Ascending aorta (tissue), 2 donors: ENCODE results near the gene MYH14. TPM values are rescaled to one million over a fixed set of nuclear protein-coding genes. Genes with fewer than 3 reads are reported as not detected.
"Not testable (repeated sequence)": the region's sequence is repeated elsewhere in the genome, so short reads cannot be mapped to it uniquely, and the experiment has no call there.

ENCODE experiments used
- DNase-seq, 2 donors: peaks; one replicate each; pipeline ENCODE4 v3.0.0-alpha.2; 2019; ENCODE audit warnings: low spot score in 2 of 2
- H3K27ac ChIP-seq, 2 donors: fragments of 200-600 bp; sonication (generic); one replicate each; pipeline ENCODE4 v1.5.1; 2016 to 2017; ENCODE audit warnings: mild to moderate bottlenecking in 1 of 2
- H3K27me3 ChIP-seq: fragments of 200-600 bp; sonication (generic); one replicate; pipeline ENCODE4 v1.5.1; 2017
- H3K36me3 ChIP-seq, 2 donors: fragments of 200-600 bp; sonication (generic); one replicate each; pipeline ENCODE4 v1.5.1; 2016
- H3K4me1 ChIP-seq, 2 donors: fragments of 200-600 bp; sonication (generic); one replicate each; pipeline ENCODE4 v1.5.1; 2016 to 2017; ENCODE audit warnings: mild to moderate bottlenecking in 1 of 2
- H3K4me3 ChIP-seq, 2 donors: fragments of 200-600 bp; sonication (generic); one replicate each; pipeline ENCODE4 v1.5.1; 2016 to 2017; ENCODE audit warnings: mild to moderate bottlenecking in 1 of 2
- H3K9me3 ChIP-seq, 2 donors: fragments of 200-600 bp; sonication (generic); one replicate each; pipeline ENCODE4 v1.5.1; 2016
- CTCF ChIP-seq, 3 experiments: fragments of 200-600 bp in 2 of 3; fragments of 450-650 bp in 1 of 3; sonication (generic) in 2 of 3; IDR thresholded peaks; one replicate each; pipeline ENCODE4 v1.5.1; 2016 to 2019; ENCODE audit warnings: antibody characterized with exemption in 3 of 3, mild to moderate bottlenecking in 1 of 3, moderate library complexity in 1 of 3
- intact Hi-C: fragments of 100-400 bp; cut with DNase I; formaldehyde crosslinking; loops from one replicate; pipeline ENCODE4 v1.15.1; 2023
- total RNA-seq: library from RNA; depleted of rRNA; stranded (reverse); fragments of >200 nt; gene quantifications from one replicate; pipeline ENCODE4 v1.1.0, GENCODE V29; 2016

MYH14 gene
- total RNA-seq, 1 donor from 2014 or later, result 8.6 TPM

GRCh38 chr19:50327461-50328223, 124.2 kb downstream of the MYH14 start:
- H3K27ac ChIP-seq, result no peak overlapping the region
- H3K4me1 ChIP-seq, result peaks cover 3 to 21% of the 10 kb centered on the region in 2 donors
- no peaks in the 10 kb centered on the region for H3K9me3 ChIP-seq
- H3K36me3 ChIP-seq, result no peaks in the 10 kb centered on the region
- TF ChIP-seq CTCF (IDR thresholded peaks at IDR 0.05), result no peak
- intact Hi-C loops, result no loop called here
- no peak for DNase-seq
- H3K27me3 ChIP-seq, result no peaks in the 10 kb centered on the region
- no peak overlapping the region for H3K4me3 ChIP-seq

- TF ChIP-seq CTCF (IDR thresholded peaks at IDR 0.05), result no peak
- Histone ChIP-seq H3K4me3 (peak overlapping the region; percentile 40 to 60), H3K27me3 (no peaks in the 10 kb centered on the region)
Observed at GRCh38 chr19:50328224-50328872, 124.9 kb downstream of the MYH14 start.

GRCh38 chr19:50328873-50329145, 125.4 kb downstream of the MYH14 start:
- Histone ChIP-seq H3K27me3 (no peaks in the 10 kb centered on the region), H3K36me3 (no peaks in the 10 kb centered on the region), H3K27ac (no peak overlapping the region), H3K4me1 (peaks cover 3 to 21% of the 10 kb centered on the region in 2 donors), H3K9me3 (no peaks in the 10 kb centered on the region), H3K4me3 (peak overlapping the region in 1 of 2 donors; percentile 60)
- no peak for DNase-seq
- TF ChIP-seq CTCF (IDR thresholded peaks at IDR 0.05), result peak in 1 of 3 experiments; percentile 5
- intact Hi-C loops, result no loop called here

More at GRCh38 chr19:50328224-50328872, 124.9 kb downstream of the MYH14 start:
- intact Hi-C loops, result no loop called here
- Histone ChIP-seq H3K9me3 (no peaks in the 10 kb centered on the region), H3K36me3 (no peaks in the 10 kb centered on the region), H3K4me1 (peaks cover 3 to 21% of the 10 kb centered on the region in 2 donors), H3K27ac (no peak overlapping the region)
- no peak for DNase-seq

GRCh38 chr19:50329146-50329925, 125.9 kb downstream of the MYH14 start, which contains the start of gene KCNC3:
KCNC3 (minus strand) TSS chr19:50329377; CDS start chr19:50329082, 295 bp downstream.
- TF ChIP-seq CTCF (IDR thresholded peaks at IDR 0.05), result no peak
- no peaks in the 10 kb centered on the region for H3K27me3 ChIP-seq
- peak within 1 kb of the TSS; percentile 25 to 47 for H3K27ac ChIP-seq
- peak within 1 kb of the TSS; percentile 40 to 60 for H3K4me3 ChIP-seq
- H3K9me3 ChIP-seq, result no peaks in the 10 kb centered on the region
- intact Hi-C loops, result no loop called here
- H3K4me1 ChIP-seq, result peaks cover 3 to 21% of the 10 kb centered on the region in 2 donors
- no peaks in the 10 kb centered on the region for H3K36me3 ChIP-seq
- DNase-seq, result peak; percentile 98 to 99

GRCh38 chr19:50329926-50330294, 126.5 kb downstream of the MYH14 start:
- H3K27me3 ChIP-seq, DNase-seq, H3K9me3 ChIP-seq, H3K36me3 ChIP-seq, intact Hi-C loops: not testable (repeated sequence)
- peak overlapping the region; percentile 25 to 47 for H3K27ac ChIP-seq
- H3K4me1 ChIP-seq, result peaks cover 3 to 21% of the 10 kb centered on the region in 2 donors
- peak overlapping the region in 1 of 2 donors; percentile 55 for H3K4me3 ChIP-seq
